Endometrial microvascular endothelial cells (primary cell): ENCODE measurements around the gene DNTTIP2. TPM values are rescaled to one million over a fixed set of nuclear protein-coding genes. Genes with fewer than 3 reads are reported as not detected.
"Not testable (repeated sequence)": the region's sequence is repeated elsewhere in the genome, so short reads cannot be mapped to it uniquely, and the experiment has no call there.

ENCODE experiments used
- in situ Hi-C: cut with HindIII; loops from 2 replicates; pipeline ENCODE4 v1.10.0; 2017; ENCODE audit warnings: low sequenced_read_pairs, low pct_unique_long_range_greater_than_20kb; ENCODE audit errors: inconsistent ontology term
- total RNA-seq: library from RNA; depleted of rRNA; stranded (reverse); fragments of >200 nt; gene quantifications from one replicate; pipeline ENCODE4 v1.2.3, GENCODE V29; 2015; ENCODE audit errors: inconsistent ontology term

DNTTIP2 gene
- total RNA-seq, 1 donor from 2014 or later = 42.2 TPM

DNA sequence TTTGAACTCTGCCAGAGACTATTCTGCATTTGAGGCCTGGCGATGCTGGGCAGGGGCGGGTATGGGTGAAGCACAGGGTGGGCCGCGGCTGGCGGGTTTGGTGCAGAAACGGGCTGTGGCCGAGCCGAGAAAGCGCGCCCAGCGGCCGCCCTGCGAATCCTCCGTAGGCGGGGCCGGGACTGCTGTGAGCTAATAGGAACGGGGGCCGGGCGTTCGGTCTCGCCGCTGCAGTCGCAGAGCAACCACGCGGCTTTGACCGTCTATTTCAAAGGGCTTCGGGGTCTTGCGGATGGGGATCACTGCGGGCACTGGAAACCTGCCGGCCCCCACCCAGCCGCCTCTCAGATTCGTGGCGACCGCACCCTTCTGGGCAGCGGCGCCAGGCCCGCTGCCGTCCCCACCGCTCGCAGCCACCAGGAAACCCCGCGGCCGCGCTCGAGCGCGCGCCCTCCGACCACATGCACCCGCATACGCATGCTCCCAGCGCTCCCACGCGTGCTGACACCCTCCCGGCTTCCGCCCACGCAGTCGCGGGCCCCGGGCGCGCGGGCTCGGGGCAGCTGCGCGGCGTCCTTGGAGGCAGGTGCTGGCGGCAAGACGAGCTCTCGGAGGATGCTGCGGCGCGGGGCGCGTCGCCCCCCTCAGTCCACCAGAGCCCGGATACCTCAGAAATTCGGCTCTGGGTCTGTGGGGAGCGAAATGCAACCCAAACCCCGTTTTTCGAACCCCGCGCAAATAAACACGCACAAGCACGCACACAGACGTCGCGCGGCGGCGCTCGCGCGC, 32.6 kb downstream of the DNTTIP2 start:
- in situ Hi-C loops = no loop called here

DNA sequence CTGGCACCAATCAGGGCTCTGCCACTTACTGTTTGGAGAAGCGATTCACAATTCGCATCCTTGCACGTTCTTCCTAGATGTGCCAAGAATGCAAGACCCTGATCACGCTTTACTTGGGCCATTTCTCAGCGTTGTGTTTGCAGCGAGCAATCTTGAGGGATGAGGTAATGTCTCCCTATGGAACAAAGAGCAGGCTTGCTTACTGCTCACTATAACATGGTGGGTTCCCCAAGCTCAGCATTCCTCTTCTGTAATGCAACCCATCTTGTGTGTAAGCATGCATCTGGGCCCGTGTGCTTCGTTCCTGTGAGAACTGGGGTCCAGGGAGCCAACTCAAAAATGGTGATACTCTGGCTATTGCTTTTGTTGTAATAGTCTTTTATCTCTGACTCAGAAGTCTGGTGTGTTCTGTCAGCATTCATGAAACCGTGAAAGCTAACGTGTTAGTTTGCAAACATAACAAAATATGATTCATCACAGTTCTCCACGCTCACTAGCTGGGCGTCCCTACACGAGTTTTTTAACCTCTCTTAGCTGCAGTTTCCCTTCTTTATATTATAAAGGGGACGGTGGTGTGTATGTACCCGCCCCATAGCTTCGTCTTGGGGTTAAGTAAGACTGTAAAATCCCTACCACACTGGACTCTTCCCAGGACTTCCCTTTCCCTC, 33.3 kb downstream of the DNTTIP2 start:
- in situ Hi-C loops = no loop called here

DNA sequence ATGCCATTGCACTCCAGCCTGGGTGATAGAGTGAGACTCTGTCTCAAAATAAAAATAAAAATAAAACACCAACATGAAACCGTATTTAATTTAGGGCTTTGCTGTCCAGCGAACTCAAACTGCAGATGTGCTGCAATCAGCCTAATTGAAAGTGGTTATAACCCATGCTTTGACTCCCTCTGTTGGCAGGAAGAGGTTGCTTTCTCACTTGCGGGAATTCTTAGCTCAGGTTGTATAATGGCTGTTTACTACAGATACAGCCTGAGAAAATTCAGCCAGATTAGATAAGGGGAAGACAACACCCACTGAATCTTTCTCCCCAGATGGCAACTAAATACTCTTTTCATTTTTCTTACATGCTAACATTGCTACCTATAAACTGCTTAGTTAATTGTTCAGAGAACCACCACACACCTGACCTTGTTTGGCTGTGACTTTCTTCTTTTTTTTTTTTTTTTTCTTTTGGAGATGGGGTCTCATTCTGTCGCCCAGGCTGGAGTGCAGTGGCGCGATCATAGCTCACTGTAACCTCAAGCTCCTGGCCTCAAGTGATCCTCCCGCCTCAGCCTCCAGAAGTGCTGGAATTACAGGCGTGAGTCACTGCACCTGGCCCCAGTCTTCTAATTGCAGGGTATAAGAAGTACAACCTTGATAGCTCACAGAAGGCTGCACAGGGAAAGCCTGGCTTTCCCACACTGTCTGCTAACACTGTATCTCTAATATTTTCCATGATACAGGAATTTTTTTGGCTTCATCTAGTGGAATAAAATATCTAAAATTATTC, 34.6 kb downstream of the DNTTIP2 start:
- in situ Hi-C loops = no loop called here

- in situ Hi-C loops = no loop called here
Measured at GRCh38 chr1:93842750-93843500, 36.1 kb downstream of the DNTTIP2 start.

DNA sequence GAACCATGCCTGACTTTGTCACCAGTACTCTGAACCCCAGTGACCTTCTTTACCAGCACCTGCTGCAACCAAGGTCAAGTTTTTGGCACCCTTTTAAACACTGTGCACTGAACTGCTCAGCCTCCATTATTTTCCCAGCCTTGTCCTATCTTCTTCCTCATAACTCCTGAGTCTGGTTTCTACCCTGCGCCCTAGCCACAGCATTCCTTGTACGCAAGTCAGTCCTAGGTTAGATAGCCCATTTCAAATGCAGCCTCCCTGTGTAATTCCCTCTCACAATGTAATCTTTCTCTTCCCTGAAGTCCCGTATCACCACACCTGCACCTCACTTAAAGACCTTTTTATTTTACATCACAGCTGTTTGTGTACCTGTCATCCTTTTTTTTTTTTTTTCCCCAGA, 37.2 kb downstream of the DNTTIP2 start:
- in situ Hi-C loops = no loop called here

- in situ Hi-C loops = no loop called here
Measured at GRCh38 chr1:93840956-93841482, 38.0 kb downstream of the DNTTIP2 start.

DNA sequence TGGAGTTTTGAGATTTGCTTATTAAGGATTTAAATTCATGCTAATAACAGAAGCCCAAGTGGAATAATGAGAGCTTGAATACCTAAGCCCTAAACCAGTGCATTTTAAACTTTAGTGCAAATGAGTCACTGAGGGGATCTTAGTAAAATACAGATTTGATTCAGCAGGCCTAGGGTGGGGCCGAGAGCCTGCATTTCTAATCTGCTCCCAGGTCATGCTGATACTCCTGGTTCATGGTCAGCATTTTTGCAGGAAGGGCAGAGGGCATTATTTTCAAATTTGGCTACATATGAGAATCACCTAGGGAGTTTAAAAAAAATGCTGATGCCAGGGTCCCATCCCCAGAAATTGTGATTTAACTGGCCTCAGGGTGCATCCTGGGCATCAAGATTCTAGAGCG, 39.3 kb downstream of the DNTTIP2 start:
- in situ Hi-C loops = no loop called here

DNA sequence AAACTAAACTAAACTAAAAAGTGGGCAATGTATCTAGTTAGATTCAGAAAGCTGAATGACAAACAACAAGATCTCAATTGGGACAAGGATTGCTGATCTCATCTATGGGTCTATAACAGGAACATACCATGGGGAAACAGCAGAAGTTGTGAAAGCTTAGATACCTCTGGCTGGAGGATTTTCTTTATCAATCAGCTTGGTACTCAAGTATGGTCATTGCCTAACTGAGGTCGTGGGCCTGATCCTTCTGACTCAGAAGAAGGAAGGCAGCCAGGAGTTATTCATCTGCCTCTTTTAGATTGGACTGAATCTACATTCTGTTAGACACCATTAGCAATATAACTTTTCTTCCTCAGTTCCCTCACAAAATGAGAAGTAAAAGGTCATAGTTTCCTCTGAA, 39.7 kb downstream of the DNTTIP2 start:
- in situ Hi-C loops = no loop called here

DNA sequence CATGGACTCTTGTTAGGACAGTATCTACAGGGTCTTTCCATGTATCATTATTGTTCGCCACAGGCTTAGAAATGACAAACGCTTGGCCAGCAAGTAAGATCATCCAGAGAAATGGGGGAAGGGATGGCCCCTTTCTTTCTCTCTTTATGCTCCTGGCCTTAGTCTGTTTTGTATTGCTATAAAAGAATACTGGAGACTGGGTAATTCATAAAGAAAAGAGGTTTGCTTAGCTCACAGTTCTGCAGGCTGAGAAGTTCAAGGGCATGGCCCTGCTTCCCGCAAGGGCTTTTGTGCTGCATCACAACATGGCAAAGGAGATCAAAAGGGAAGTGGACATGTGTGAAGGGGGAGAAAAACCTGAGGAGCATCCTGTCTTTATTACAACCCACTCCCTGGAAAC, 41.0 kb downstream of the DNTTIP2 start:
- in situ Hi-C loops = no loop called here

GRCh38 chr1:93833293-93833692, 45.7 kb downstream of the DNTTIP2 start:
- in situ Hi-C loops = not testable (repeated sequence)

- in situ Hi-C loops = no loop called here
Measured at GRCh38 chr1:93829061-93829460, 49.9 kb downstream of the DNTTIP2 start.

DNA sequence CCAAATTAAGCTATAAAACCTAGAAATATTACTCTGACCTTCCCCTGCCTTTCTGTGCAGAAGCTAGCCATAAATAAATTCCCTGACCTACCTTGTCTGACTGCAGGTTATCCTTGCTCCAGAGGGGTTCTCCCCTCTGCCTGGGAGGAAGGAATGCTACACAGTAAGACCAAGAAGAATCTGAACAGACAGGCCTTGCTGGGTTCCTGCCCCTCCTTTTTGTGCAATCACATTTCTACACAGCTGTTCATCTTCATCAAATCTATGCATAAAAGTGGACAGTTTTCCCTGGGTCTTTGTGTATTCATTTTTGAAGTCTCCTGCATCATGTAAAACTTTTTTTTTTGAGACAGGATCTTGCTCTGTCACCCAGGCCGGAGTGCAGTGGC, 50.6 kb downstream of the DNTTIP2 start:
- in situ Hi-C loops = no loop called here

DNA sequence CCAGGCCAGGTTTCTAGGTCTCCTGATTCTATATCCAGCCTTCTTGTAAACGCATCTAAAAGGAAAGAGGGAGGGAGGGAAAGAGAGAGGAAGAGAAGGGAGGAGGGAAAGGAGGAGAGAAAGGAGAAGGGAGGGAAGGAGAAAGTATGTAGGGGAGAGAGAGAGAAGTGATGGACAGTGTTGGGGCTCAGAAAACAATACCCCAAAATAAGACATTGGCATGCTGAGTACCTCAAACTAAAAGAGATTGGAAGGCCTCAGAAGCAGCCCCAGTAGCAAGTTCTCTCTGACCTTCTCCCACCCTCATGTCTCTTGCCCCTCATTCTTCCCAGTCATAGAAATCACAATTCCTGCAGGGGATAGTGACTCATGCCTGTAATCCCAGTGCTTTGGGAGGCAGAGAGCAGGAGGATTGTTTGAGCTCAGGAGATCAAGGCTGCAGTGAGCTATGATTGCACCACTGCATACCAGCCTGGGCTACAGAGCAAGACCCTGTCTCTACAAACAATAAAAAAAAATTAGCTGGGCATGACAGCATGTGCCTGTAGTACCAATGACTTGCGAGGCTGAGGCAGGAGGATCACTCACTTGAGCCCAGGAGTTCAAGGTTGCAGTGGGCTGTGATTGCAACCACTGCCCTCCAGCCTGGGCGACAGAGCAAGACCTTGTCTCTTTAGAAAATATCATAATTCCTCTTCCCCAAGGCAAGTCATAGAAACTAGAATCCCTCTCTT, 51.2 kb downstream of the DNTTIP2 start:
- in situ Hi-C loops = no loop called here

- in situ Hi-C loops = no loop called here
Measured at GRCh38 chr1:93827128-93827527, 51.9 kb downstream of the DNTTIP2 start.

GRCh38 chr1:93824834-93825233, 54.2 kb downstream of the DNTTIP2 start:
- in situ Hi-C loops = loop anchor here (25.0 kb wide), 1 partner anchor 188 kb away; no protein-coding TSS in a partner anchor

DNA sequence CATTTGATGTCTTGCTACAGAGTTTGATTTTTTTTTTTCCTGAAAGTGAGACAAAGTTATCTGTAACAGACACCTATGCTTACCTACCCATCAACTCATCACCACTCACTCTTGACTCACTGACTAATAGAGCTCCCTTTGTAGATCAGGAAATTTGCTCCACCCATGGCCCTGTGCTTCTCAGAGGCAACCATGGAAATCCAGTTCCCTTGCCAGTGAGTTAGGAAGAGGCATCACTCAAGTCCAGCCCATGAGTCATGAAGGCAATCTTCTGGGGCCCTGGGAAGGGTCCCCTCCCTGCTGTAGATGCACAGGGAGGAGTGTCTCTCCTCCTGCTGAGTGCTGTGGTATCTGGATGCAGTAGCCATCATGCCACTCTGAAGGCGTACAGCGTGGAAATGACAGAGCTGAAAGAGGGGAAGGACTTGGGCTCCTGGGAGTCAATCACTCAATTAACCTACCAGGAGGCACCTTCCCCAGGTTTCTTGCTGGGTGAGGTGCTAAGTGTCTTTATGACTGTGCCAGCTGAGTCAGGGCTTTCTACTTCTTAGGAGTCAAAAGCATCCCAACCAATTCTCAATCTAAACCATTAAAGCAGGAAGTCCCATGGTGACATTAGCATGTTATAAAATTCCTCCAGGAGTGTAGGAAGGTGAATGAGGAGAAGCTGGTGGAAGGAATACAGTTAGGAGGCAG, 56.1 kb downstream of the DNTTIP2 start:
- in situ Hi-C loops = loop anchor here (25.0 kb wide), 1 partner anchor 186 kb away; no protein-coding TSS in a partner anchor

DNA sequence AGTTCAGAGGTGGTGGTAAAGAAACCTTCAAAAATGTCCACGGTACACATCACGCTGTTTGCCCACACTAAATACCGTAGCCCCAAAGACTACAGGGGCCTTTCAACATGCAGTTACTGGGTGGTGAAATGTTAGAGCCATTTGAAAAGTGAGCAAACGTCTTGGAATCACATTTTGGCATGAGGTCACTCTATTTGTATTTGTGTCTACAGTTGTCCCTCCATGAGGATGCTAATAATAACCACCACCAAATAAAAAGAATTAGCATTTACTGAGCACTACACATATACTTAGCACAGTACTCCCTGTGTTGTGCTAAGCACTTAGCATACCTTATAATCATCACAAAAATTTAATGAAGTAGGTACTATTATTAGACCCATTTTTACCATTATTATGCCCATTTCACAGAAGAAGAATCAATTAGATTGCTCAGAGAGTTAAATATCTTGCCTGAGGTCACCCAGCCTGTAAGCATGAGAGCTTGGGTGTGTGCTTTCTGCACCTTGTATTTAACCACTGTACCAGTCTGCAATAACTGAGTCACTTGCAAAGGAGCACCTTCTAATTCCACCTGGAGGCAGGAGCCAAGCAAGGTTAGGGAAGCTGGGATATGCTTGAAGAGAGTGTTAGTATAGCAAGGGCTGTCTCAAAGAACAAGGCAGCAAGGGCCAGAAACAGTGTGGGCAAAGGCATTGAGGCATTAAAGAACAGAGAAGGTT, 57.4 kb downstream of the DNTTIP2 start:
- in situ Hi-C loops = loop anchor here (25.0 kb wide), 1 partner anchor 184 kb away; no protein-coding TSS in a partner anchor
